A673 (cell line): ENCODE measurements around the gene FOXO4. TPM values are rescaled to one million over a fixed set of nuclear protein-coding genes. Genes with fewer than 3 reads are reported as not detected.

Experiments used
- BruUV-seq: library from RNA; stranded (reverse); fragments of 400-500 nt; replicated peaks from 2 replicates; lab custom pipeline; 2021; lab: Mats Ljungman, UMichigan
- CTCF ChIA-PET: fragments of 300-600 bp; sonication (Branson Sonifier 250); formaldehyde crosslinking; loops from one replicate; lab custom pipeline; 2022; ENCODE audit warnings: antibody characterized with exemption; lab: Charles Lee
- POLR2A ChIA-PET: fragments of 300-600 bp; sonication (Branson Sonifier 250); formaldehyde crosslinking; loops from one replicate; lab custom pipeline; 2022; ENCODE audit warnings: antibody characterized with exemption; ENCODE audit not compliant: low non-redundant PET; lab: Charles Lee
- DNase-seq: peaks from one replicate; pipeline ENCODE4 v3.0.0-alpha.2; 2015; ENCODE audit warnings: low spot score
- H3K27ac ChIP-seq: fragments of 200-600 bp; sonication (generic); 2 replicates; pipeline ENCODE4 v1.5.1; 2016; ENCODE audit warnings: mixed run types, low read depth, mild to moderate bottlenecking, mixed read lengths, antibody characterized with exemption, low read length; ENCODE audit not compliant: poor library complexity, severe bottlenecking
- H3K27me3 ChIP-seq: fragments of 200-600 bp; sonication (generic); replicated peaks from 2 replicates; pipeline ENCODE4 v1.6.1; 2017; ENCODE audit warnings: mixed run types, low read depth, mild to moderate bottlenecking, mixed read lengths, antibody characterized with exemption, low read length; ENCODE audit not compliant: insufficient read depth, poor library complexity
- H3K36me3 ChIP-seq: fragments of 200-600 bp; sonication (generic); 2 replicates; pipeline ENCODE4 v1.6.1; 2016; ENCODE audit warnings: mixed run types, mild to moderate bottlenecking, mixed read lengths, antibody characterized with exemption, low read length; ENCODE audit not compliant: insufficient read depth, poor library complexity, severe bottlenecking
- H3K4me1 ChIP-seq: fragments of 200-600 bp; sonication (generic); 2 replicates; pipeline ENCODE4 v1.6.1; 2017; ENCODE audit warnings: mixed run types, mild to moderate bottlenecking, mixed read lengths, antibody characterized with exemption, low read length; ENCODE audit not compliant: insufficient read depth, poor library complexity, severe bottlenecking
- H3K4me3 ChIP-seq: fragments of 200-600 bp; sonication (generic); 2 replicates; pipeline ENCODE4 v1.5.1; 2016; ENCODE audit warnings: low read depth, mixed run types, mild to moderate bottlenecking, mixed read lengths, low read length; ENCODE audit not compliant: poor library complexity, severe bottlenecking
- H3K9me3 ChIP-seq: fragments of 200-600 bp; sonication (generic); 2 replicates; pipeline ENCODE4 v1.6.1; 2016; ENCODE audit warnings: mixed run types, low read depth, mild to moderate bottlenecking, mixed read lengths, antibody characterized with exemption, low read length; ENCODE audit not compliant: poor library complexity, severe bottlenecking
- EZH2 ChIP-seq: fragments of 200-600 bp; sonication (generic); IDR thresholded peaks from 2 replicates; pipeline ENCODE4 v1.6.1; 2017; ENCODE audit warnings: borderline replicate concordance, low read depth, mild to moderate bottlenecking, mixed read lengths, antibody characterized with exemption, low read length; ENCODE audit not compliant: poor library complexity, severe bottlenecking
- intact Hi-C: fragments of 100-400 bp; cut with micrococcal nuclease; formaldehyde crosslinking; loops from one replicate; pipeline ENCODE4 v1.10.0; 2022; ENCODE audit not compliant: unreplicated experiment
- total RNA-seq: library from RNA; stranded (reverse); gene quantifications from 2 replicates; pipeline ENCODE4 v1.2.3, GENCODE V29; 2021
- TF ChIP-seq, protein P1 (sequence below): fragments of 300-800, 200-600 bp; sonication (generic); conservative IDR thresholded peaks from 2 replicates; pipeline ENCODE4 v1.5.1; 2017; ENCODE audit warnings: low read depth, mild to moderate bottlenecking, antibody characterized with exemption, low read length, moderate library complexity, mixed read lengths

Gene FOXO4
- total RNA-seq, 1 experiment from 2014 or later, result 7.0 TPM

GRCh38 chrX:71111141-71111843 lies 15.6 kb downstream of the FOXO4 start, which contains the start of gene IL2RG:
IL2RG (minus strand) TSS chrX:71111577; CDS start chrX:71111539, 38 bp downstream.
- no peak within 1 kb of the TSS for H3K4me3 ChIP-seq
- H3K36me3 ChIP-seq, result no peaks in the 10 kb centered on the region
- ChIA-PET CTCF (no interaction called here), POLR2A (no interaction called here)
- no peaks in the 10 kb centered on the region for H3K27me3 ChIP-seq
- no TSS peak for BruUV-seq
- no peaks in the 10 kb centered on the region for H3K9me3 ChIP-seq
- no peak for TF ChIP-seq EZH2
- TF ChIP-seq, protein P1, sequence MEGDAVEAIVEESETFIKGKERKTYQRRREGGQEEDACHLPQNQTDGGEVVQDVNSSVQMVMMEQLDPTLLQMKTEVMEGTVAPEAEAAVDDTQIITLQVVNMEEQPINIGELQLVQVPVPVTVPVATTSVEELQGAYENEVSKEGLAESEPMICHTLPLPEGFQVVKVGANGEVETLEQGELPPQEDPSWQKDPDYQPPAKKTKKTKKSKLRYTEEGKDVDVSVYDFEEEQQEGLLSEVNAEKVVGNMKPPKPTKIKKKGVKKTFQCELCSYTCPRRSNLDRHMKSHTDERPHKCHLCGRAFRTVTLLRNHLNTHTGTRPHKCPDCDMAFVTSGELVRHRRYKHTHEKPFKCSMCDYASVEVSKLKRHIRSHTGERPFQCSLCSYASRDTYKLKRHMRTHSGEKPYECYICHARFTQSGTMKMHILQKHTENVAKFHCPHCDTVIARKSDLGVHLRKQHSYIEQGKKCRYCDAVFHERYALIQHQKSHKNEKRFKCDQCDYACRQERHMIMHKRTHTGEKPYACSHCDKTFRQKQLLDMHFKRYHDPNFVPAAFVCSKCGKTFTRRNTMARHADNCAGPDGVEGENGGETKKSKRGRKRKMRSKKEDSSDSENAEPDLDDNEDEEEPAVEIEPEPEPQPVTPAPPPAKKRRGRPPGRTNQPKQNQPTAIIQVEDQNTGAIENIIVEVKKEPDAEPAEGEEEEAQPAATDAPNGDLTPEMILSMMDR, result no peak
- no peaks in the 10 kb centered on the region for H3K4me1 ChIP-seq
- intact Hi-C loops, result no loop called here
- H3K27ac ChIP-seq, result no peak within 1 kb of the TSS
- DNase-seq, result no peak

GRCh38 chrX:71111921-71112431 lies 16.3 kb downstream of the FOXO4 start:
- no peak for TF ChIP-seq EZH2
- TF ChIP-seq, protein P1, result no peak
- Histone ChIP-seq H3K27ac (no peak overlapping the region), H3K27me3 (no peaks in the 10 kb centered on the region), H3K36me3 (no peaks in the 10 kb centered on the region), H3K4me1 (no peaks in the 10 kb centered on the region), H3K9me3 (no peaks in the 10 kb centered on the region), H3K4me3 (no peak overlapping the region)
- POLR2A ChIA-PET, result no interaction called here
- no TSS peak for BruUV-seq
- CTCF ChIA-PET, result no interaction called here
- intact Hi-C loops, result no loop called here
- DNase-seq, result no peak

DNA sequence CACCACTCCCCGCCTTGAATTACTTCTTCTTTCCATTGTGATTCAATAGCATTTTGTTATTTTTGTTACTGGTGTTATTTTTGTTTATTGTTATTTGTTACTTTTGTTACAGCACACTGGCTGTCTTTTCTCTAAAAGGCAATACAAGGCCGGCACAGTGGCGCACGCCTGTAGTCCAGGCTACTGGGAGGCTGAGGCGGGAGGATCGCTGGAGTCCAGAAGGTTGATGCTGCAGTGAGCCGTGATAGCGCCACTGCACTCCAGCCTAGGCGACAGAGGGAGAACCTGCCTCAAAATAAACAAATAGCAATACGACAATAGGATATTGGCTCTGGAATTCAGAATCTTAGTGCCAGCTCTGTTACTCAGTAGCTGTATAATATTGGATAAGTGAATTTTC lies 21.7 kb downstream of the FOXO4 start:
- POLR2A ChIA-PET, result no interaction called here
- no TSS peak for BruUV-seq
- H3K9me3 ChIP-seq, result no peaks in the 10 kb centered on the region
- no peak for TF ChIP-seq EZH2
- TF ChIP-seq, protein P1, result no peak
- H3K27ac ChIP-seq, result no peak overlapping the region
- H3K4me3 ChIP-seq, result no peak overlapping the region
- intact Hi-C loops, result no loop called here
- CTCF ChIA-PET, result no interaction called here
- H3K36me3 ChIP-seq, result peaks cover 18% of the 10 kb centered on the region
- no peaks in the 10 kb centered on the region for H3K27me3 ChIP-seq
- no peak for DNase-seq
- H3K4me1 ChIP-seq, result no peaks in the 10 kb centered on the region
